SK-N-SH treated with all-trans-retinoic acid at 6 μM for 48 hours (cell line): ENCODE results near the gene BPIFB1.

Source experiments
- ATAC-seq: fragments of 200-7000 bp; cut with Tn5 transposase; 3 replicates; pipeline ENCODE4 v1.9.1; 2020; ENCODE audit warnings: mild to moderate bottlenecking, moderate library complexity
- ARNTL ChIP-seq: fragments of 450-650 bp; formaldehyde crosslinking; IDR thresholded peaks from 2 replicates; pipeline ENCODE4 v1.5.0; 2020; ENCODE audit warnings: low read depth, mild to moderate bottlenecking, moderate library complexity, borderline replicate concordance
- BACH2 ChIP-seq: fragments of 250-450 bp; sonication (Bioruptor Pico); IDR thresholded peaks from 2 replicates; pipeline ENCODE4 v1.9.0; 2021; ENCODE audit warnings: mild to moderate bottlenecking, borderline replicate concordance
- CREB5 ChIP-seq: fragments of 250-450 bp; sonication (Bioruptor Pico); IDR thresholded peaks from 2 replicates; pipeline ENCODE4 v1.5.1; 2020; ENCODE audit warnings: low read depth, mild to moderate bottlenecking, moderate library complexity
- CSDC2 ChIP-seq: fragments of 250-450 bp; sonication (Bioruptor Pico); IDR thresholded peaks from 2 replicates; pipeline ENCODE4 v1.5.0; 2020; ENCODE audit warnings: mild to moderate bottlenecking, moderate library complexity
- ESRRG ChIP-seq: fragments of 250-450 bp; sonication (Bioruptor Pico); IDR thresholded peaks from 2 replicates; pipeline ENCODE4 v1.6.1; 2021; ENCODE audit warnings: mild to moderate bottlenecking
- GLIS3 ChIP-seq: fragments of 250-450 bp; sonication (Bioruptor Pico); IDR thresholded peaks from 2 replicates; pipeline ENCODE4 v1.5.0; 2020; ENCODE audit warnings: mild to moderate bottlenecking, moderate library complexity
- ISL1 ChIP-seq: fragments of 250-450 bp; sonication (Bioruptor Pico); IDR thresholded peaks from 2 replicates; pipeline ENCODE4 v2.1.2; 2022; ENCODE audit warnings: mild to moderate bottlenecking, moderate library complexity
- POU6F1 ChIP-seq: fragments of 250-450 bp; sonication (Bioruptor Pico); IDR thresholded peaks from 2 replicates; pipeline ENCODE4 v1.8.0; 2021; ENCODE audit warnings: low read depth, mild to moderate bottlenecking, moderate library complexity, borderline replicate concordance
- PPARA ChIP-seq: fragments of 250-450 bp; sonication (Bioruptor Pico); IDR thresholded peaks from 2 replicates; pipeline ENCODE4 v1.5.0; 2020; ENCODE audit warnings: mild to moderate bottlenecking, borderline replicate concordance
- SNAI2 ChIP-seq: fragments of 250-450 bp; sonication (Bioruptor Pico); IDR thresholded peaks from 2 replicates; pipeline ENCODE4 v1.5.0; 2020; ENCODE audit warnings: mild to moderate bottlenecking, moderate library complexity
- TCF4 ChIP-seq: fragments of 250-450 bp; sonication (Bioruptor Pico); IDR thresholded peaks from 2 replicates; pipeline ENCODE4 v1.8.0; 2021; ENCODE audit warnings: mild to moderate bottlenecking, moderate library complexity, borderline replicate concordance
- TOX ChIP-seq: fragments of 250-450 bp; sonication (Bioruptor Pico); IDR thresholded peaks from 2 replicates; pipeline ENCODE4 v1.8.0; 2021; ENCODE audit warnings: mild to moderate bottlenecking, moderate library complexity, borderline replicate concordance
- ZC3H10 ChIP-seq: fragments of 250-450 bp; sonication (Bioruptor Pico); IDR thresholded peaks from 2 replicates; pipeline ENCODE4 v1.5.1; 2021; ENCODE audit warnings: mild to moderate bottlenecking, moderate library complexity
- ZFP3 ChIP-seq: fragments of 250-450 bp; sonication (Bioruptor Pico); IDR thresholded peaks from 2 replicates; pipeline ENCODE4 v1.5.0; 2020; ENCODE audit warnings: mild to moderate bottlenecking, moderate library complexity
- ZFP30 ChIP-seq: fragments of 450-650 bp; formaldehyde crosslinking; IDR thresholded peaks from 2 replicates; pipeline ENCODE4 v1.5.0; 2022; ENCODE audit warnings: mild to moderate bottlenecking, moderate library complexity
- ZNF565 ChIP-seq: fragments of 450-650 bp; formaldehyde crosslinking; conservative IDR thresholded peaks from 2 replicates; pipeline ENCODE4 v1.5.0; 2020; ENCODE audit warnings: low read depth, mild to moderate bottlenecking, moderate library complexity
- ZNF70 ChIP-seq: fragments of 450-650 bp; formaldehyde crosslinking; IDR thresholded peaks from 2 replicates; pipeline ENCODE4 v1.5.0; 2020; ENCODE audit warnings: mild to moderate bottlenecking, moderate library complexity
- ZNF8 ChIP-seq: fragments of 450-650 bp; formaldehyde crosslinking; IDR thresholded peaks from 2 replicates; pipeline ENCODE4 v1.5.0; 2020; ENCODE audit warnings: mild to moderate bottlenecking, moderate library complexity
- TF ChIP-seq, protein P1 (sequence below): fragments of 250-450 bp; sonication (Bioruptor Pico); IDR thresholded peaks from 2 replicates; pipeline ENCODE4 v1.5.0; 2020; ENCODE audit warnings: mild to moderate bottlenecking, moderate library complexity

Gene BPIFB1

GRCh38 chr20:33236351-33236750 lies 46.7 kb upstream of the BPIFB1 start:
- TF ChIP-seq TCF4 (CRISPR knock-in tag) (no peak), BACH2 (no peak), ZNF70 (CRISPR knock-in tag) (no peak)
- ATAC-seq = no peak

DNA sequence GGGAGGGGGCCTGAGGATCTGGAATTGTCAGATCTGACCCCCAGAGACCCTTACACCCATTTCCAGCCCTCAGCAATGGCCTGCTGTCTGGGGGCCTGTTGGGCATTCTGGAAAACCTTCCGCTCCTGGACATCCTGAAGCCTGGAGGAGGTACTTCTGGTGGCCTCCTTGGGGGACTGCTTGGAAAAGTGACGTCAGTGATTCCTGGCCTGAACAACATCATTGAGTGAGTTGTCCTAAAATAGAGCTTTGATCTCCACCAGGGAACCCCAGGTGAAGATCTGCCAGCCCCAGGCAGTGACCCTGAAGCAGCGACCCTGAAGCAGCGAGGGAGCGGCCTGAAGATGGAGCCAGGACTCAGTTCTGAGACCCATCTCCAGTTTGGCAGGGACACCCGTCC lies 45.0 kb upstream of the BPIFB1 start:
- no peak for TF ChIP-seq ZC3H10 (CRISPR knock-in tag)
- no peak for TF ChIP-seq CREB5 (CRISPR knock-in tag)
- no peak for TF ChIP-seq CSDC2
- ATAC-seq = no peak

- TF ChIP-seq ARNTL (CRISPR knock-in tag) (no peak), BACH2 (no peak), ZNF70 (CRISPR knock-in tag) (no peak), GLIS3 (no peak), SNAI2 (CRISPR knock-in tag) (no peak), ZFP3 (CRISPR knock-in tag) (no peak), ESRRG (CRISPR knock-in tag) (no peak), ZFP30 (CRISPR knock-in tag) (no peak), TOX (no peak), ZNF565 (CRISPR knock-in tag) (no peak)
- TF ChIP-seq, protein P1, sequence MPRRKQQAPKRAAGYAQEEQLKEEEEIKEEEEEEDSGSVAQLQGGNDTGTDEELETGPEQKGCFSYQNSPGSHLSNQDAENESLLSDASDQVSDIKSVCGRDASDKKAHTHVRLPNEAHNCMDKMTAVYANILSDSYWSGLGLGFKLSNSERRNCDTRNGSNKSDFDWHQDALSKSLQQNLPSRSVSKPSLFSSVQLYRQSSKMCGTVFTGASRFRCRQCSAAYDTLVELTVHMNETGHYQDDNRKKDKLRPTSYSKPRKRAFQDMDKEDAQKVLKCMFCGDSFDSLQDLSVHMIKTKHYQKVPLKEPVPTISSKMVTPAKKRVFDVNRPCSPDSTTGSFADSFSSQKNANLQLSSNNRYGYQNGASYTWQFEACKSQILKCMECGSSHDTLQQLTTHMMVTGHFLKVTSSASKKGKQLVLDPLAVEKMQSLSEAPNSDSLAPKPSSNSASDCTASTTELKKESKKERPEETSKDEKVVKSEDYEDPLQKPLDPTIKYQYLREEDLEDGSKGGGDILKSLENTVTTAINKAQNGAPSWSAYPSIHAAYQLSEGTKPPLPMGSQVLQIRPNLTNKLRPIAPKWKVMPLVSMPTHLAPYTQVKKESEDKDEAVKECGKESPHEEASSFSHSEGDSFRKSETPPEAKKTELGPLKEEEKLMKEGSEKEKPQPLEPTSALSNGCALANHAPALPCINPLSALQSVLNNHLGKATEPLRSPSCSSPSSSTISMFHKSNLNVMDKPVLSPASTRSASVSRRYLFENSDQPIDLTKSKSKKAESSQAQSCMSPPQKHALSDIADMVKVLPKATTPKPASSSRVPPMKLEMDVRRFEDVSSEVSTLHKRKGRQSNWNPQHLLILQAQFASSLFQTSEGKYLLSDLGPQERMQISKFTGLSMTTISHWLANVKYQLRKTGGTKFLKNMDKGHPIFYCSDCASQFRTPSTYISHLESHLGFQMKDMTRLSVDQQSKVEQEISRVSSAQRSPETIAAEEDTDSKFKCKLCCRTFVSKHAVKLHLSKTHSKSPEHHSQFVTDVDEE (CRISPR knock-in tag) = no peak
Observed at GRCh38 chr20:33239418-33239817, 43.6 kb upstream of the BPIFB1 start.

GRCh38 chr20:33239979-33240736 lies 42.9 kb upstream of the BPIFB1 start:
- ATAC-seq = no peak
- no peak for TF ChIP-seq ZNF565 (CRISPR knock-in tag)

More at GRCh38 chr20:33239418-33239817, 43.6 kb upstream of the BPIFB1 start:
- ATAC-seq = no peak

DNA sequence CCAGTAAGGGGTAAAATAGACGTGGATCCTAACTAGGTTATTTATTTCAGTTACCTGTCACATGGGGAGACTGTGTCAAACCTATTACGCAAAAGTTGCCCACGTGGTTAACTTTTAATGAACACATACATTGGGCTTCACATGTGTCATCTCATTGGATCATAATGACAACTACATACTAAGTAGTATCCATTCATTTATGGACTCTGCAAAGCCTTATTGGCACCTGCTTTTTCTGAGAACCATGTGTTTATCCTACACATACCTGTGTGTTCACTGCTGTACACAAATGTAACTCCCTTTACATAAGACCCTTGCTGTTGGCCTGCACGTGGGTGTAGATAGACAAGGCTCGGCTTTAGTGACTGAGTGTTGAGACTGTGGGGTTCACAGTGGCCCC lies 42.1 kb upstream of the BPIFB1 start:
- no peak for ATAC-seq
- no peak for TF ChIP-seq CREB5 (CRISPR knock-in tag)
- TF ChIP-seq ISL1 (CRISPR knock-in tag) = no peak
- TF ChIP-seq ZFP30 (CRISPR knock-in tag) = no peak
- no peak for TF ChIP-seq ZC3H10 (CRISPR knock-in tag)
- no peak for TF ChIP-seq POU6F1 (CRISPR knock-in tag)
- TF ChIP-seq PPARA (CRISPR knock-in tag) = no peak
- TF ChIP-seq GLIS3 = no peak
- TF ChIP-seq ZNF8 (CRISPR knock-in tag) = no peak
